ENCODE results near the gene GOLGA7B. TPM values are rescaled to one million over a fixed set of nuclear protein-coding genes. Genes with fewer than 3 reads are reported as not detected.

The GOLGA7B gene
- polyA plus RNA-seq, 1 of the 3 experiments (the other 2 are of a cell fraction), result 0.03 TPM

- CTCF ChIA-PET, result interaction anchor here (0.6 to 6.7 kb wide), 13 partner anchors 10 to 405 kb away, joined by 3 to 55 read pairs (median 5); no protein-coding TSS in a partner anchor
- Histone ChIP-seq H4K20me1 (ENCODE audit: insufficient read depth) (no peaks in the 10 kb centered on the region), H3K79me2 (ENCODE audit: insufficient read depth) (no peaks in the 10 kb centered on the region), H2AFZ (ENCODE audit: low read depth) (no peak overlapping the region), H3K4me2 (no peak overlapping the region), H3K4me1 (ENCODE audit: control insufficient read depth in 1 of 2, insufficient read depth in 2 of 2, low read depth in 1 of 2, low read length in 1 of 2) (peaks cover 0 to 12% of the 10 kb centered on the region in 2 experiments; a peak in 1 of 4 replicates), H3F3A (replicated peaks; ENCODE audit: insufficient read depth) (no peaks in the 10 kb centered on the region), H3K9me3 (no peaks in the 10 kb centered on the region), H3K4me3 (ENCODE audit: low read depth in 2 of 2, low read length in 1 of 2) (no peak overlapping the region), H3K27ac (ENCODE audit: low read depth in 2 of 2, low read length in 1 of 2) (no peak overlapping the region), H3K36me3 (replicated peaks in 1 of 2; ENCODE audit: control insufficient read depth in 1 of 2, insufficient read depth in 2 of 2, low read length in 1 of 2) (no peaks in the 10 kb centered on the region), H3K9ac (no peak overlapping the region), H3K27me3 (ENCODE audit: insufficient read depth) (peaks cover 9% of the 10 kb centered on the region; the same call in 1 of the 2 replicates), H3K9me2 (no peaks in the 10 kb centered on the region)
- WGBS (ENCODE audit: low lambda C conversion rate), result 74% methylated on average over 7 of the region's 11 CpGs
- no peak for DNase-seq
- POLR2A ChIA-PET, result no interaction called here
- TF ChIP-seq CHD2 (IDR thresholded peaks at IDR 0.05; ENCODE audit: low read length, partially characterized antibody) (no peak), NRF1 (IDR thresholded peaks at IDR 0.05; ENCODE audit: low read depth, low read length) (no peak), NFIC (IDR thresholded peaks at IDR 0.05; ENCODE audit: borderline replicate concordance) (no peak), USF1 (IDR thresholded peaks at IDR 0.05; ENCODE audit: borderline replicate concordance, low read depth) (no peak), ELF1 (IDR thresholded peaks at IDR 0.05) (no peak), USF2 (IDR thresholded peaks at IDR 0.05; ENCODE audit: borderline replicate concordance, low read depth, low read length) (no peak), FOSL2 (IDR thresholded peaks at IDR 0.05; ENCODE audit: borderline replicate concordance, low read depth) (no peak), SMC3 (IDR thresholded peaks at IDR 0.05; ENCODE audit: low read depth, low read length) (no peak), RFX5 (IDR thresholded peaks at IDR 0.05; ENCODE audit: low read length) (no peak), JUND (IDR thresholded peaks at IDR 0.05) (no peak), SIN3A (IDR thresholded peaks at IDR 0.05; ENCODE audit: borderline replicate concordance, low read depth, low read length) (no peak), GABPA (IDR thresholded peaks at IDR 0.05; ENCODE audit: low read depth) (no peak), TCF12 (IDR thresholded peaks at IDR 0.05) (no peak), REST (IDR thresholded peaks at IDR 0.05; ENCODE audit: low read depth, low read length) (no peak)
- TF ChIP-seq, protein P1, sequence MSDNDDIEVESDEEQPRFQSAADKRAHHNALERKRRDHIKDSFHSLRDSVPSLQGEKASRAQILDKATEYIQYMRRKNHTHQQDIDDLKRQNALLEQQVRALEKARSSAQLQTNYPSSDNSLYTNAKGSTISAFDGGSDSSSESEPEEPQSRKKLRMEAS (IDR thresholded peaks at IDR 0.05; ENCODE audit: low read depth), result no peak
- TF ChIP-seq, protein P2, sequence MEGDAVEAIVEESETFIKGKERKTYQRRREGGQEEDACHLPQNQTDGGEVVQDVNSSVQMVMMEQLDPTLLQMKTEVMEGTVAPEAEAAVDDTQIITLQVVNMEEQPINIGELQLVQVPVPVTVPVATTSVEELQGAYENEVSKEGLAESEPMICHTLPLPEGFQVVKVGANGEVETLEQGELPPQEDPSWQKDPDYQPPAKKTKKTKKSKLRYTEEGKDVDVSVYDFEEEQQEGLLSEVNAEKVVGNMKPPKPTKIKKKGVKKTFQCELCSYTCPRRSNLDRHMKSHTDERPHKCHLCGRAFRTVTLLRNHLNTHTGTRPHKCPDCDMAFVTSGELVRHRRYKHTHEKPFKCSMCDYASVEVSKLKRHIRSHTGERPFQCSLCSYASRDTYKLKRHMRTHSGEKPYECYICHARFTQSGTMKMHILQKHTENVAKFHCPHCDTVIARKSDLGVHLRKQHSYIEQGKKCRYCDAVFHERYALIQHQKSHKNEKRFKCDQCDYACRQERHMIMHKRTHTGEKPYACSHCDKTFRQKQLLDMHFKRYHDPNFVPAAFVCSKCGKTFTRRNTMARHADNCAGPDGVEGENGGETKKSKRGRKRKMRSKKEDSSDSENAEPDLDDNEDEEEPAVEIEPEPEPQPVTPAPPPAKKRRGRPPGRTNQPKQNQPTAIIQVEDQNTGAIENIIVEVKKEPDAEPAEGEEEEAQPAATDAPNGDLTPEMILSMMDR (IDR thresholded peaks at IDR 0.05), result no peak
- TF ChIP-seq, protein P3, sequence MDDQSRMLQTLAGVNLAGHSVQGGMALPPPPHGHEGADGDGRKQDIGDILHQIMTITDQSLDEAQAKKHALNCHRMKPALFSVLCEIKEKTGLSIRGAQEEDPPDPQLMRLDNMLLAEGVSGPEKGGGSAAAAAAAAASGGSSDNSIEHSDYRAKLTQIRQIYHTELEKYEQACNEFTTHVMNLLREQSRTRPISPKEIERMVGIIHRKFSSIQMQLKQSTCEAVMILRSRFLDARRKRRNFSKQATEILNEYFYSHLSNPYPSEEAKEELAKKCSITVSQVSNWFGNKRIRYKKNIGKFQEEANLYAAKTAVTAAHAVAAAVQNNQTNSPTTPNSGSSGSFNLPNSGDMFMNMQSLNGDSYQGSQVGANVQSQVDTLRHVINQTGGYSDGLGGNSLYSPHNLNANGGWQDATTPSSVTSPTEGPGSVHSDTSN (IDR thresholded peaks at IDR 0.05), result no peak
Measured at GRCh38 chr10:97904576-97904975, 54.9 kb downstream of the GOLGA7B start.

Data from SK-N-SH (cell line).